PC-9 (cell line): ENCODE data around the gene HMGN3.

Experiments used
- CTCF ChIP-seq: fragments of 200-600 bp; sonication (generic); conservative IDR thresholded peaks from 2 replicates; pipeline ENCODE4 v1.6.1; 2017; ENCODE audit warnings: mixed run types, antibody characterized with exemption, mild to moderate bottlenecking, moderate library complexity
- EZH2 ChIP-seq: fragments of 200-600 bp; sonication (generic); IDR thresholded peaks from 2 replicates; pipeline ENCODE4 v1.8.0; 2017; ENCODE audit warnings: antibody characterized with exemption, low read depth

GRCh38 chr6:79238919-79239318 is 4.4 kb upstream of the HMGN3 start:
- no peak for TF ChIP-seq CTCF
- no peak for TF ChIP-seq EZH2
